Endometrial microvascular endothelial cells (primary cell): ENCODE measurements around the gene VSIG2. TPM values are rescaled to one million over a fixed set of nuclear protein-coding genes. Genes with fewer than 3 reads are reported as not detected.

Source experiments
- in situ Hi-C: cut with HindIII; loops from 2 replicates; pipeline ENCODE4 v1.10.0; 2017; ENCODE audit warnings: low sequenced_read_pairs, low pct_unique_long_range_greater_than_20kb; ENCODE audit errors: inconsistent ontology term
- total RNA-seq: library from RNA; depleted of rRNA; stranded (reverse); fragments of >200 nt; gene quantifications from one replicate; pipeline ENCODE4 v1.2.3, GENCODE V29; 2015; ENCODE audit errors: inconsistent ontology term

The VSIG2 gene
- total RNA-seq, 1 donor from 2014 or later, result 0.46 TPM

DNA sequence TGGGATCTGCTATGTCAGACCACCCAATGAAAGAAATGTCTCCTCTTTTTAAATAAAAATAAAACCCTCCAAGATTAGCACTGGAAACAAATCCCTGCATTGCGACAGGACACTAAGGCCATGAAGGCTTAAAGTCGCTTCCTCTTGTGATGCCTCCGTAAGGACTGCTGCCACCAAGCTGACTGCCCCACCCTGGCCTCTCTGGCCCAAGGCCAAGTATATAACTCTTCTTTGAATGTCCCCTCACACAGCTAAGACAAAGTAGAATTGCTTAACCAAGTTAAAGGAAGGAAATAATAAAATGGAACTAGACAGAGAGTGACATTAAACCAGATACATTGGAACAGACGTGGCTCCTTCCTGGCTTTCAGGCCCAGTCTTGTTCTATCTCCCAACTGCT, 19.8 kb downstream of the VSIG2 start:
- in situ Hi-C loops, result no loop called here

DNA sequence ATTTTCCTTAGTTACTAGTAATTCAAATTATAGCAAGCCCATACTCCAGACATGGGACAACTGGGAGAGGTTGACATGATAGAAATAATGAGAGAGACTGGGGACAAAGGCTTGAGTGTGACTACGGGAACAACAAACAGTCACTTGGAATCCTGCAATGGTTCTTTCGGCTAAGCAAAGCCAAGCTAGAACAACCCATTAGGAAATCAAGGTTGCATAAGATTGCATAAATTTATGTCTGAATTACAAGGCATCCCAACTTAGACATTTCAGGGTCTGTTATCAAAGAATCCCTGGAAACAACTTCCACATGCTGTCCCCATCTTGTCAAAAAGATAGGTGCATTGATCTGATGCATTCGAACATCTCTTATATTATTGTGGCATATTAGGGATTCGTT, 22.5 kb downstream of the VSIG2 start:
- in situ Hi-C loops, result no loop called here

DNA sequence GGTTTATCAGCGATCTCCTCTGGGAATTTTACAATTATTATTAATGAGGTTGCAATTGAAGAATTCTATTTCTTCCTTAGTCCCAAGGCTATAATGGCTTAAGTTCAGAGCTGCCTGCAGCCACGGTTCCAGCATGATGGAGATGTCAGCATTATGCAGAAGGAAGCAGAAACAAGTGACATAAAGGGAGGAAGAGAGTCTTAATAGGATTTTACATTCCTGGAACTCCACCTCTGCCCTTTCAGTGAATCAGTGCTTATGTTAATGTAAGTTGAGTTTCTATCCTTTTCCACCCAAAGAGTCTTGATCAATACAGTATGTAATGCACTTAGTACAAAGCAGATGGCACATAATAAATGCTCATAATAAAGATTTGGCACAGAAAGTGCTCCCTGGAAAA, 23.9 kb downstream of the VSIG2 start:
- in situ Hi-C loops, result no loop called here

DNA sequence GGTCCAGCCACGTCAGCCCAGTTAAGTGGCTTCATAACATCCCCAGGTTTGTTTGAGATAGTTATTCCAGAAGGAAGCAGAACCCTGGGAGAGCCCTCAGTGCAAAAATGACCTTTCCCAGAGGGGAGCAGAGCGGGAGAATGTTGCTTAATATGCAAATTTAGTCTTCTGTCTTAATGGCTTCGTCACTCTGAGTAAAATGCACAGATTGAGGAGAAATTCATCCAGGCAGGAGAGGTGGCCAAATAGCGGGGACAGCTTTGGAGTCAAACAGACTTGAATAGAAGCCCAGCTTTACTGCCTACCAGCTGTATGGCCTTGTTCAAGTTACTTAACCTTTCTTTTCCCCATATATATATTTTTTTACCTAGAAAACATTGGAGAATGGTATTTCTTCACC, 24.6 kb downstream of the VSIG2 start:
- in situ Hi-C loops, result no loop called here

DNA sequence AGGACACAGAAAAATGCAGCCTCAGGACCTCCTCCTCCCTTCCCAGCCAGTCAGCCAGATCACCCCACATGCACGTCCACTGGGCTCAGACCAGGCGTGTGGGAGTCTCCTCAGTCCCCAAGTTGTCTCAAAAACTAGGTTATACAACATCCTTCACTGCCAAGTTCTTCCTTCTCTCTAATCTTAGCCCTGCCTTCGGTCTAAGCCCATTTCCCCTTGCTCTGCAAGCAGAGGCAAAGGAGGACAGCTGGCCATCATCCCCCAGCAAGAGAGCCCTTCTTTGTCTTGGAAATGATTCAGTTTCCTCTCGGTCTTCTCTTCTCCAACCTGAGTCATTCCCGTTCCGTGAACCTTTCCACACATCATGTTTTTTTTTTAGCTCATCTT, 26.3 kb downstream of the VSIG2 start:
- in situ Hi-C loops, result no loop called here

DNA sequence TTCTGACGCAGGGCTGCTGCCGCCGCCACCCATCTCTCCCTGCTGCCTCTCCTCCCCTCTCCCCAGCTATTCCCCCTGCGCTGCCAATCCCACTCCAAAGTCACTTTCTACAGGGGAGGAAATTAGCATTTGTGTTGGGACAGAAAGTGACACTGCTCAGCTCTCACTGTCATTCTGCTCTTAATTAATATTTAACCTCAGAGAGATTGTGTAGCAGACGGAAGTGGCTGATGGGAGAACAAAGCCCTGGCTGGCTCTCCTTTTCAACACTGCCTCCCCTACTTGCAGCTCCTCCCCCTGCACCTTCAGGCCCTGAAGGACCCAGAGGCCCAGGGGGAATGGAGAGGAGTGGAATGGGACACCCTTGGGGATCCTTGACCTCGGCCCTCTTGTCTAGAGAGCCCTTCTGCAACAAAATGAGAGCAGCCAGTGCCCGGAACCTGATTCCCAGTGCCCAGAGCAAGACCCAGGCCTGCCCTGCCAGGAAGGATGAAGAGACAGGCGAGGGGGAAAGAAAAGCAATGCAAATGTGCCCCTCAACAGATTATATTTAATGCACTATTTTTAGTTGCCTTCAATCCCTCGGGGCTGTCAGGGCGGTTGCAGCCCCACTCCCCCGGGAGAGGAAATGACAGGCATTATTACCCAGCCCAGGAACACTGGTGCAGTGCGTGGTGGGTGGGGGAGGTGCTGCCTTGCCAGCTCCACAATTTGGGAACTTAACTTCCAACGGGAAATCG, 26.9 kb downstream of the VSIG2 start:
- in situ Hi-C loops, result no loop called here

DNA sequence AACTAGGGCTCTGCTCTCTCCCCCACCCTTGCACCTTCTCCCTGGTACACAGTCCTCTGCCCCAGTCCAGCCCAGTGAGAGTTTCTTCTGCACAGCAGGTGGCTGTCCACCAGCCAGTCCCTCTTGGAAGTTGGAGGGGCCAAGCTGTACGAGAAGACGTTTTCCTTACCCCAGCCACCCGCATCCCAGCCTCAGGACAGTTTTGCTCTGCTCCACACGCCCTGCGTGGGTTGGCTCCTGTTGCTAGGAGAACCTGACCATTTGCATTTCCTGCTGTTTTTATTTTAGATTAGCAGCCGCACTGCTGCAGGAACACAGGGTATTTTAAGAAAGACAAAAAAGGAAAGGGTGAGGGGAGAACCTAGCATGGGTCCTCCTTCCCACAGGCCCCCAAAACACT, 29.9 kb downstream of the VSIG2 start:
- in situ Hi-C loops, result no loop called here

DNA sequence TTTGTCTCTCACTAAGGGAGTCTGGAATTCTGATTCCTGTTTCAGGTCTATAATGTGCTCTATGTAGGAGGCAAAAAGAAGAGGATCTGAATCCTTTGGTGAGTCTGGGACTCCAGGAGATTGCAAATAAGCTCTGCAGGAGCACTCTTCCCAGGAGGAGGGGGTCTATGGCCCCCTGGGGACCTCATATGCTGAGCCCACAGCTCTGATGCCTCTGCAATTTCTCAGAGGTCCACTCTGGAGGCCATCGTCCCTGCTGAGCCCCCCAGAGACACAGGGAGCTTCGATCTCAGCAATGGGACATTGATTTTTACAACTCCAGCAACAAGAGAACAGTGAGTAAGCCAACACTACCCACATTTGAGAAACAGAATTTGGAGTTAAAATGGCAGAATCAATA, 32.5 kb downstream of the VSIG2 start:
- in situ Hi-C loops, result no loop called here

DNA sequence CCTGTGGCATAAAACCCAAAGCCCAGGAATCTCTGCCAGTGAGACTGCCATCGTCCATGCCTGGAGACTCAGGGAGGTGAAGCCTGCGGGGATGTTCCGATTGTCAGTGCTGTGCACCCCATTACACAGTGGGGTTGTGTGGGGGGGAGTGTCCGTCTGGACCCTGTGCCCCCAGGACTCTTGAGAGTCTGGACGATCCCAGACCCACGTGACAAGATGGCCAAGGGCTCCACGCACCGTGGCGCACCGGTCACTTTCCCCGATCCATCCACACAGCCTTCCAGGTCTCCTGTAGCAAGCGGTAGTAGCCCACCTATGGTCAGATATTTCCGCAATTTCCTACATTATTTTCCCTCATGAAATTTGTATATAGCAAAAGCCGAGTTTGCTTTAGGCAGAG, 33.3 kb downstream of the VSIG2 start:
- in situ Hi-C loops, result no loop called here

DNA sequence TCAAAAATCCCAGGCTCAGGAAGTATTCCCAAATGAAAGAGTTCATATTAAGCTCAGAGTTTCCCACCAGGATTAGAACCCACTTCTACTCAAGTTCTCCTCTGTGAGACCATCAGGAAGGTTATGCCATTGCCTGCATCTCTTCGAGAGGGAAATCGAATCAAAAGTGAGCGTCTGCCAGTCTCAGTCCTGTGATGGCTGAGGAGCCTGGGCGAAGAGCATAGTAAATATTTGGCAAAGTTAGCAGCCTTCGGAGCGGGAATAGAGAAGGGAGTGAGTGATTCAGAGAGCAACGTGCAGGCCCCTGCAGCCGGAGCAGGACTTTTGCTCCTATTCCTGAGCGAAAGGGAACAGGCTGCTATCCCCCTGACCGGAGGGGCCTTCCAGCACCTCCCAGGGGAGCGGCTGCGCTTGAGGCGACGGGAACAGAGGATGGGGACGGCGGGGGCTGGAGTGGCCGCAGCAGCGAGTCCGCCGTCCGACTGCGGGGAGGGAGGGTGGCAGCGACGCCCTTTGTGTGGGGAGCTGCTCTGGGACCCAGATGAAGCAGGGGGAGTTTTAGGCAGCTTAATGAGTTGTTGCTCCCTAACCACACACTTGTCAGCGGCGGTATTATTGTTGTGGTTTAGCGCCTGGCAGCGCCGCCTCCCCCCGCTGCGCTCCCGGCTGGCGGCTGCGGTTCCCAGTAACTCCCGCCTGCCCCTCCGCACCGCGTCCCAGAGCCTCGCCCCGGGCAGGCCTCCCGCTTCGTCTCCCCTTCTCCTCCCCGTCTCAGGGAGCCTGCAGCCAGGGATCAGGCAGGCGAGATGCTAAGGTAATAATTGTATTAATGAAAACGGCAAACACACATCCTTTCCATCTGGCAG, 34.0 kb downstream of the VSIG2 start:
- in situ Hi-C loops, result no loop called here

DNA sequence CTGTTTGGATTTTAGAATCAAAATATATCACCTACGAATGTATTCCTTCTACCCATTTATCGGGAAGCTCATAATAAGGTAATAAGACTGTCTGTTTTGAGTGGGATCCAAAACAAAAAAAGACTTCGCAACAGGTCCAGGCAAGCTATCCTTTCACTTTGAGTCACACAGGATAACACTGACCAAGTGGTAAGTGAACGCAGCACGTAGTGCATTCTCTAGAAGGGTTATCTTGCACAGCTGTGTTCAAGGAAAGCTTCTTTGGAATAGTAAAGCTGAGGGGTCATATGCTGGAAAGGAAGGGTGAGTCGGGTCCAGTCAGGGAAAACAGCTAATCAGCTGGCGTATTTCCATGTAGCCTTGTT, 34.7 kb downstream of the VSIG2 start:
- in situ Hi-C loops, result no loop called here

DNA sequence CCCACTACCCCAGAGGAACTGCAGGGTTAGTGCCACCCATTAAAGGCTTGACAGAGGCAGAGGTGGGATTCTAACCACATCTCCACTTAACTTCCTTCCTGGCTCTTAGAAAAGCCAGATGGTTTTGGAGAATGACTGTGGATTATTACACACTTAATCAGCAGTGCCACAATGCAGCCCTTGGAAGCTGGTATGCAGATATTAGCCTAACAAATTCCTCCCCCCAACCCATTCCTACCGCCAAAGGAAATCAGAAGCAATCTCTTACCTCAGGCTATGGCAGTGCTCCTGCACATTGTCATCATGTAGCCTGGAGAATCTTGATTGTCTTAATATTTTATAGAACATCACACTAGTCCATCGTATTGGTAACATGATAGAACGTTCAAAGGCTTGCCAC, 35.5 kb downstream of the VSIG2 start:
- in situ Hi-C loops, result no loop called here

DNA sequence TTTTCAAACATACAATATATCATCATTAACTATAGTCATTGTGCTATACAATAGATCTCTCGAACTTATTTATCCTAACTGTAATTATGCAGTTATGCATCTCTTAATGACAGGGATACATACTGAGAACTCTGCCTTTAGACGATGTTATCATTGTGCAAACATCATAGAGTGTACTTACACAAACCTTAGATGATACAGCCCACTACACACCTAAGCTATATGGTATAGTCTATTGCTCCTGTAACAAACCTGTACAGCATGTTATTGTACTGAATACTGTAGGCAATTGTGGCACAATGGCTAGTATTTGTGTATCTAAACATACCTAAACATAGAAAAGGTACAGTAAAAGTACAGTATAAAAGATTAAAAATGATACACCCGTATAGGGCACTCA, 39.7 kb downstream of the VSIG2 start:
- in situ Hi-C loops, result no loop called here

DNA sequence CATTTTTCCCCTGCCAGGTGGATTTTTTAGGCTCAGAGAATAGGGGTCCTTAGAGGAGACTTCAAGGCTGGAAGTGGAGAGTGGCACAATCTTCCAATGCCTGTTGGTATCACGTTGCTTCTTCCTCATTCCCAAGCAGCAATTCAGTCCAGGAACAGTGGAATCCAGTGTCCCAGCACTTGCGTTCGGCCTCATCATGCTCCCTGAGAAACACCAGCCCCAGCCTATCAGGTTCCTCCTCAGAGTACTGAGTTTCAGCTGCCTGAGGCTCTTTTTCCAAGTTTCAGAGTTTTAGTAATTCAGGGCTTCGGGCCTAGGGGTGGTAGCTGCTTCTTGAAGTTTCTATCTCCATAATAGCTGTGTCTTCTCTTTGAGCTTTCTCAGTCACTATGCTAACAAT, 44.2 kb downstream of the VSIG2 start:
- in situ Hi-C loops, result no loop called here

DNA sequence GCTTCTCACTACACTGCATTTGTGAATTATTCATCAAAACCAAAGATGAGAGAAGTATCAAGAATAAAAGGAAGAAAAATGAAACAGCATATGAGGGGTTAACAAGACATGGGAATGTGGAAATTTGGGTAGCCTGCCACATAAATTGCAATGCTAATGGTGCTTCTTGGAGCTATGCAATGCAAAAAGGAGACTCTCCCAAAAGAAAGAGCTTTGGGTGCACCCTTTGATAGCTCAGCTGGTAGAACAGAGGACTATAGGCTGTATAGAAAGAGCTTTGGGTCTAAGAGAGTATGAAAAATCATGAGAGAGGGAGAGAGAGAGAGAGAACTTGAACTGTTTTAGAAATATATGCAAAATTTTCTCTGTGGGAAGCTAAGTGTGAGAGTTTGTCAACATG, 52.0 kb downstream of the VSIG2 start:
- in situ Hi-C loops, result no loop called here

DNA sequence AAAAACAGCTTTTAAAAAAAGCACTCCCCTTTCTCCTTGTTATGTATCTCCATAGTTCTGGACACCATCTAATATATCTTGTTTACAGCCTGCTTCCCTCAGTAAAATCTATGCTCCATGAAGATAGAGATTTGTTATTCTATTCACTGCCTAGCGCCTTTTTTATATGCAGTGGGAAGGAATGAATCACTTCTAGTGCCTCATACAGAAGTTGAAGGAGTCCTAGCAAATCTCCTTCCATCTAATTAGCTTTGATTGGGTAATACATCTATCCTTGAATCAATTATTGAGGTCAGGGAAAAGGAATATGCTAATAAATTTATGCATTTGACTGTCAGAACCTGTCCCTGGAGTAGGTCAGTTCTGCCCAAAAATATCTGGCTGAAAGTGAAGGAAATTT, 52.5 kb downstream of the VSIG2 start:
- in situ Hi-C loops, result no loop called here

Other genes with a start within 250 kb of the VSIG2 start
- not detected for gene OR8B12, start 208.6 kb downstream of the VSIG2 start, total RNA-seq
- gene OR8A1, start 182.3 kb downstream of the VSIG2 start, total RNA-seq, result not detected
- not detected for gene PANX3, start 140.8 kb downstream of the VSIG2 start, total RNA-seq
- 20.0 TPM for gene TBRG1, start 129.4 kb downstream of the VSIG2 start, total RNA-seq
- gene SIAE, start 78.5 kb downstream of the VSIG2 start, total RNA-seq, result 19.3 TPM
- 16.8 TPM for gene SPA17, start 78.4 kb downstream of the VSIG2 start, total RNA-seq
- 14.6 TPM for gene NRGN, start 12.3 kb downstream of the VSIG2 start, total RNA-seq
- 289 TPM for gene ESAM, start 10.0 kb upstream of the VSIG2 start, total RNA-seq
- 16.1 TPM for gene MSANTD2, start 48.2 kb upstream of the VSIG2 start, total RNA-seq
- 9.9 TPM for gene ROBO3, start 113.2 kb upstream of the VSIG2 start, total RNA-seq
- 430 TPM for gene ROBO4, start 145.6 kb upstream of the VSIG2 start, total RNA-seq
- not detected for gene HEPN1, start 167.0 kb upstream of the VSIG2 start, total RNA-seq
- gene HEPACAM, start 183.8 kb upstream of the VSIG2 start, total RNA-seq, result not detected
- gene CCDC15, start 201.9 kb upstream of the VSIG2 start, total RNA-seq, result 11.2 TPM